Endothelial cell of umbilical vein (primary cell): ENCODE data around the gene FBXO22. TPM values are rescaled to one million over a fixed set of nuclear protein-coding genes. Genes with fewer than 3 reads are reported as not detected.

Source experiments
- BruUV-seq: library from RNA; stranded (reverse); fragments of 400-500 nt; replicated peaks from 2 replicates; lab custom pipeline; 2021; lab: Mats Ljungman, UMichigan
- CTCF ChIA-PET: fragments of 300-600, 350-600 bp; sonication (Branson Sonifier 250); formaldehyde crosslinking; loops from one replicate; lab custom pipeline; 2021; ENCODE audit warnings: antibody characterized with exemption, inconsistent platforms; lab: Charles Lee
- POLR2A ChIA-PET: fragments of 300-600, 350-600 bp; sonication (Branson Sonifier 250); formaldehyde crosslinking; loops from one replicate; lab custom pipeline; 2021; ENCODE audit warnings: antibody characterized with exemption, inconsistent platforms; lab: Charles Lee
- DNase-seq: peaks from one replicate; pipeline ENCODE4 v3.0.0-alpha.2; 2011; ENCODE audit warnings: low read depth, low spot score
- FAIRE-seq: peaks from 2 replicates; lab custom pipeline; 2011; peaks lifted over from hg19 to GRCh38; lab: Jason Lieb, UNC
- H2AFZ ChIP-seq: 2 replicates; pipeline ENCODE4 v1.6.0; 2012; ENCODE audit warnings: low read depth, low read length, control low read depth, inconsistent platforms
- H3K27ac ChIP-seq: 2 replicates; pipeline ENCODE4 v1.5.1; 2011; ENCODE audit warnings: low read depth, mild to moderate bottlenecking, control low read depth, low read length, moderate library complexity; ENCODE audit not compliant: insufficient read depth
- H3K27me3 ChIP-seq, 2 experiments: 2 replicates each; pipeline versions ENCODE4 v1.6.0 to v1.6.1; 2011; ENCODE audit warnings: low read length in 2 of 2, mixed read lengths in 1 of 2; ENCODE audit not compliant: control insufficient read depth in 2 of 2, insufficient read depth in 2 of 2
- H3K36me3 ChIP-seq, 2 experiments: 2 replicates in 1 of 2; 3 replicates in 1 of 2; pipeline ENCODE4 v1.5.1; 2011; ENCODE audit warnings: low read length in 2 of 2, mild to moderate bottlenecking in 1 of 2, moderate library complexity in 1 of 2; ENCODE audit not compliant: control insufficient read depth in 2 of 2, insufficient read depth in 2 of 2; ENCODE audit errors: extremely low read depth in 1 of 2
- H3K4me1 ChIP-seq: 3 replicates; pipeline ENCODE4 v1.5.1; 2011; ENCODE audit warnings: mild to moderate bottlenecking, low read length; ENCODE audit not compliant: control insufficient read depth, insufficient read depth; ENCODE audit errors: extremely low read depth
- H3K4me2 ChIP-seq: 2 replicates; pipeline ENCODE4 v1.6.1; 2011; ENCODE audit warnings: low read length, control low read depth, mixed read lengths; ENCODE audit not compliant: insufficient read depth
- H3K4me3 ChIP-seq, 3 experiments: fragments of 200-600 bp in 1 of 3; sonication (generic), shearing (Covaris generic) in 1 of 3; replicated peaks in 1 of 3; 2 replicates each; pipeline ENCODE4 v1.5.1; 2011 to 2016; ENCODE audit warnings: control low read depth in 3 of 3, low read length in 3 of 3, mild to moderate bottlenecking in 2 of 3, inconsistent platforms in 1 of 3, low read depth in 1 of 3, moderate library complexity in 1 of 3; ENCODE audit not compliant: insufficient read depth in 1 of 3
- H3K79me2 ChIP-seq: 2 replicates; pipeline ENCODE4 v1.6.0; 2012; ENCODE audit warnings: low read length, inconsistent platforms; ENCODE audit not compliant: control insufficient read depth, insufficient read depth
- H3K9ac ChIP-seq: replicated peaks from 2 replicates; pipeline ENCODE3; 2011; ENCODE audit warnings: low read length, control low read depth; ENCODE audit not compliant: insufficient read depth; ENCODE audit errors: extremely low read depth
- H3K9me1 ChIP-seq: replicated peaks from 3 replicates; pipeline ENCODE4 v1.6.0; 2011; ENCODE audit warnings: mild to moderate bottlenecking, low read length; ENCODE audit not compliant: control insufficient read depth, insufficient read depth; ENCODE audit errors: extremely low read depth
- H3K9me3 ChIP-seq: replicated peaks from 2 replicates; pipeline ENCODE4 v1.5.1; 2012; ENCODE audit warnings: low read length, inconsistent platforms; ENCODE audit not compliant: control insufficient read depth, insufficient read depth
- H4K20me1 ChIP-seq: replicated peaks from 2 replicates; pipeline ENCODE3; 2011; ENCODE audit warnings: mild to moderate bottlenecking, low read length; ENCODE audit not compliant: control insufficient read depth, insufficient read depth; ENCODE audit errors: extremely low read depth
- CTCF ChIP-seq, 2 donors: IDR thresholded peaks; 1 replicate in 1 of 2; 2 replicates in 1 of 2; pipeline ENCODE4 v1.5.1; 2011; ENCODE audit warnings: low read length in 2 of 2, mild to moderate bottlenecking in 2 of 2, moderate library complexity in 2 of 2, control low read depth in 1 of 2, inconsistent platforms in 1 of 2, low read depth in 1 of 2; ENCODE audit not compliant: insufficient read depth in 1 of 2; ENCODE audit errors: extremely low read depth in 1 of 2
- EZH2 ChIP-seq: IDR thresholded peaks from 2 replicates; pipeline ENCODE4 v1.6.1; 2012; ENCODE audit warnings: borderline replicate concordance, low read depth, mild to moderate bottlenecking, moderate library complexity, low read length, inconsistent platforms; ENCODE audit not compliant: severe bottlenecking
- FOS ChIP-seq: IDR thresholded peaks from 2 replicates; pipeline ENCODE4 v1.6.1; 2011; ENCODE audit warnings: mild to moderate bottlenecking, low read length, moderate library complexity, borderline replicate concordance; ENCODE audit not compliant: insufficient read depth
- GATA2 ChIP-seq: IDR thresholded peaks from 2 replicates; pipeline ENCODE4 v1.7.0; 2011; ENCODE audit warnings: low read depth, mild to moderate bottlenecking, moderate library complexity, mixed read lengths, low read length; ENCODE audit not compliant: insufficient read length, insufficient read depth
- JUN ChIP-seq: IDR thresholded peaks from 2 replicates; pipeline ENCODE4 v1.6.1; 2011; ENCODE audit warnings: borderline replicate concordance, low read depth; ENCODE audit not compliant: insufficient read length, insufficient read depth
- MAX ChIP-seq: IDR thresholded peaks from 2 replicates; pipeline ENCODE4 v1.6.1; 2011; ENCODE audit not compliant: insufficient read depth, insufficient read length
- MYC ChIP-seq: IDR thresholded peaks from one replicate; pipeline ENCODE4 v1.6.1; 2011; ENCODE audit warnings: mild to moderate bottlenecking, low read depth, low read length
- POLR2A ChIP-seq: IDR thresholded peaks from 2 replicates; pipeline ENCODE4 v1.6.1; 2012; ENCODE audit warnings: low read depth, mild to moderate bottlenecking, control low read depth, low read length
- POLR2AphosphoS5 ChIP-seq: IDR thresholded peaks from 2 replicates; pipeline ENCODE4 v1.6.1; 2012; ENCODE audit warnings: low read depth, mild to moderate bottlenecking, control low read depth, low read length, moderate library complexity; ENCODE audit not compliant: insufficient read depth
- dilution Hi-C: fragments of 300-500 bp; cut with MboI; formaldehyde crosslinking; loops from one replicate; pipeline ENCODE4 v1.15.0; 2019; ENCODE audit warnings: low sequenced_read_pairs; ENCODE audit not compliant: extremely low pct_ligation_motif_present
- intact Hi-C: fragments of 100-400 bp; cut with micrococcal nuclease; formaldehyde crosslinking; loops from one replicate; pipeline ENCODE4 v1.10.0; 2022
- polyA plus RNA-seq, 4 experiments: library from polyadenylated mRNA; depleted of rRNA in 3 of 4; stranded (reverse) in 3 of 4; unstranded in 1 of 4; fragments of >200 nt; gene quantifications; 2 replicates each; pipeline versions ENCODE4 v1.2.1 to v1.2.3, GENCODE V29; 2011 to 2012; ENCODE audit warnings: missing spikeins in 1 of 4
- total RNA-seq: library from RNA; stranded (reverse); gene quantifications from 2 replicates; pipeline ENCODE4 v1.2.3, GENCODE V29; 2021

Gene FBXO22
- total and polyA plus RNA-seq, 2 donors (not counting 3 experiments of a cell fraction or from before 2014, with no cell fraction given) = 20.8 to 41.6 TPM

- TF ChIP-seq JUN (no peak), GATA2 (no peak), POLR2AphosphoS5 (no peak), FOS (no peak), EZH2 (no peak), MYC (no peak), POLR2A (no peak), CTCF (IDR thresholded peaks at IDR 0.05; ENCODE audit: extremely low read depth in 1 of 2, insufficient read depth in 1 of 2, low read depth in 1 of 2, low read length in 2 of 2) (no peak), MAX (no peak)
- H3K9me1 ChIP-seq = no peaks in the 10 kb centered on the region
- no peak overlapping the region for H3K27ac ChIP-seq
- H3K36me3 ChIP-seq = no peaks in the 10 kb centered on the region
- H4K20me1 ChIP-seq = no peaks in the 10 kb centered on the region
- DNase-seq (no peak), FAIRE-seq (no peak)
- H3K9me3 ChIP-seq = no peaks in the 10 kb centered on the region
- intact Hi-C loops (no loop called here), dilution Hi-C loops (no loop called here)
- no peak overlapping the region for H3K4me3 ChIP-seq
- H2AFZ ChIP-seq = no peak overlapping the region
- H3K27me3 ChIP-seq = no peaks in the 10 kb centered on the region
- H3K4me1 ChIP-seq = peaks cover 3% of the 10 kb centered on the region
- POLR2A ChIA-PET = no interaction called here
- peaks cover 13% of the 10 kb centered on the region for H3K79me2 ChIP-seq
- CTCF ChIA-PET = no interaction called here
- H3K4me2 ChIP-seq = no peak overlapping the region
- BruUV-seq = no TSS peak
- no peak overlapping the region for H3K9ac ChIP-seq
Measured at GRCh38 chr15:75900577-75900976, 3.1 kb upstream of the FBXO22 start.
